Peyer's patch (tissue), 4 donors: ENCODE measurements around the gene BICC1. TPM values are rescaled to one million over a fixed set of nuclear protein-coding genes. Genes with fewer than 3 reads are reported as not detected.
A peak's percentile ranks its signal among the peaks of the same experiment; 100 is the strongest.

Experiments used
- DNase-seq, 3 donors: peaks; one replicate each; pipeline ENCODE4 v3.0.0-alpha.2; 2017 to 2019
- H3K27ac ChIP-seq, 4 donors: fragments of 200-600 bp; sonication (generic); one replicate each; pipeline ENCODE4 v1.5.1; 2016 to 2019
- H3K27me3 ChIP-seq, 2 donors: fragments of 200-600 bp; sonication (generic); one replicate each; pipeline ENCODE4 v1.5.1; 2019
- H3K36me3 ChIP-seq, 3 donors: fragments of 200-600 bp; sonication (generic); one replicate each; pipeline ENCODE4 v1.5.1; 2016 to 2019
- H3K4me1 ChIP-seq, 4 donors: fragments of 200-600 bp; sonication (generic); one replicate each; pipeline ENCODE4 v1.5.1; 2016 to 2019
- H3K4me3 ChIP-seq, 4 donors: fragments of 200-600 bp; sonication (generic); 1 replicate in 3 of 4; 2 replicates in 1 of 4; pipeline ENCODE4 v1.5.1; 2016 to 2019; ENCODE audit warnings: mild to moderate bottlenecking in 1 of 4
- H3K9me3 ChIP-seq, 4 donors: fragments of 200-600 bp; sonication (generic); one replicate each; pipeline ENCODE4 v1.5.1; 2016 to 2019; ENCODE audit warnings: mild to moderate bottlenecking in 1 of 4
- POLR2A ChIP-seq, 2 donors: fragments of 450-650 bp; IDR thresholded peaks; one replicate each; pipeline ENCODE4 v1.5.1; 2017; ENCODE audit warnings: antibody characterized with exemption in 2 of 2, mild to moderate bottlenecking in 2 of 2, moderate library complexity in 2 of 2
- total RNA-seq, 4 donors: library from RNA; depleted of rRNA; stranded (reverse); fragments of >200 nt; gene quantifications; one replicate each; pipeline ENCODE4 v1.1.0, GENCODE V29; 2016
- TF ChIP-seq, protein P1 (sequence below), 6 experiments: fragments of 450-650 bp in 4 of 6; fragments of 200-600 bp in 2 of 6; sonication (generic) in 1 of 6; IDR thresholded peaks; one replicate each; pipeline ENCODE4 v1.5.1; 2017 to 2019; ENCODE audit warnings: antibody characterized with exemption in 6 of 6, mild to moderate bottlenecking in 3 of 6, moderate library complexity in 1 of 6

Gene BICC1, protein sequence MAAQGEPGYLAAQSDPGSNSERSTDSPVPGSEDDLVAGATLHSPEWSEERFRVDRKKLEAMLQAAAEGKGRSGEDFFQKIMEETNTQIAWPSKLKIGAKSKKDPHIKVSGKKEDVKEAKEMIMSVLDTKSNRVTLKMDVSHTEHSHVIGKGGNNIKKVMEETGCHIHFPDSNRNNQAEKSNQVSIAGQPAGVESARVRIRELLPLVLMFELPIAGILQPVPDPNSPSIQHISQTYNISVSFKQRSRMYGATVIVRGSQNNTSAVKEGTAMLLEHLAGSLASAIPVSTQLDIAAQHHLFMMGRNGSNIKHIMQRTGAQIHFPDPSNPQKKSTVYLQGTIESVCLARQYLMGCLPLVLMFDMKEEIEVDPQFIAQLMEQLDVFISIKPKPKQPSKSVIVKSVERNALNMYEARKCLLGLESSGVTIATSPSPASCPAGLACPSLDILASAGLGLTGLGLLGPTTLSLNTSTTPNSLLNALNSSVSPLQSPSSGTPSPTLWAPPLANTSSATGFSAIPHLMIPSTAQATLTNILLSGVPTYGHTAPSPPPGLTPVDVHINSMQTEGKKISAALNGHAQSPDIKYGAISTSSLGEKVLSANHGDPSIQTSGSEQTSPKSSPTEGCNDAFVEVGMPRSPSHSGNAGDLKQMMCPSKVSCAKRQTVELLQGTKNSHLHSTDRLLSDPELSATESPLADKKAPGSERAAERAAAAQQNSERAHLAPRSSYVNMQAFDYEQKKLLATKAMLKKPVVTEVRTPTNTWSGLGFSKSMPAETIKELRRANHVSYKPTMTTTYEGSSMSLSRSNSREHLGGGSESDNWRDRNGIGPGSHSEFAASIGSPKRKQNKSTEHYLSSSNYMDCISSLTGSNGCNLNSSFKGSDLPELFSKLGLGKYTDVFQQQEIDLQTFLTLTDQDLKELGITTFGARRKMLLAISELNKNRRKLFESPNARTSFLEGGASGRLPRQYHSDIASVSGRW
- 10 to 100 TPM in 1 of 4 donors, 1 to 10 TPM in 3; 1.1 to 19.0 (median 2.6) TPM for total RNA-seq

GRCh38 chr10:58512491-58513187 lies at the start of gene BICC1:
TSS of gene BICC1 (plus strand) at chr10:58512872. CDS start at chr10:58513144, 272 bp downstream.
- Histone ChIP-seq H3K36me3 (no peaks in the 10 kb centered on the region), H3K4me3 (peak within 1 kb of the TSS; percentile 41 to 67 (median 55)), H3K27me3 (no peaks in the 10 kb centered on the region), H3K4me1 (peaks cover 0 to 4% (median 0%) of the 10 kb centered on the region in 4 donors), H3K27ac (peak within 1 kb of the TSS; percentile 62 to 84 (median 72)), H3K9me3 (no peaks in the 10 kb centered on the region)
- DNase-seq = peak in 2 of 3 donors; percentile 45 to 50
- no peak for TF ChIP-seq POLR2A (IDR thresholded peaks at IDR 0.05)
- TF ChIP-seq, protein P1, sequence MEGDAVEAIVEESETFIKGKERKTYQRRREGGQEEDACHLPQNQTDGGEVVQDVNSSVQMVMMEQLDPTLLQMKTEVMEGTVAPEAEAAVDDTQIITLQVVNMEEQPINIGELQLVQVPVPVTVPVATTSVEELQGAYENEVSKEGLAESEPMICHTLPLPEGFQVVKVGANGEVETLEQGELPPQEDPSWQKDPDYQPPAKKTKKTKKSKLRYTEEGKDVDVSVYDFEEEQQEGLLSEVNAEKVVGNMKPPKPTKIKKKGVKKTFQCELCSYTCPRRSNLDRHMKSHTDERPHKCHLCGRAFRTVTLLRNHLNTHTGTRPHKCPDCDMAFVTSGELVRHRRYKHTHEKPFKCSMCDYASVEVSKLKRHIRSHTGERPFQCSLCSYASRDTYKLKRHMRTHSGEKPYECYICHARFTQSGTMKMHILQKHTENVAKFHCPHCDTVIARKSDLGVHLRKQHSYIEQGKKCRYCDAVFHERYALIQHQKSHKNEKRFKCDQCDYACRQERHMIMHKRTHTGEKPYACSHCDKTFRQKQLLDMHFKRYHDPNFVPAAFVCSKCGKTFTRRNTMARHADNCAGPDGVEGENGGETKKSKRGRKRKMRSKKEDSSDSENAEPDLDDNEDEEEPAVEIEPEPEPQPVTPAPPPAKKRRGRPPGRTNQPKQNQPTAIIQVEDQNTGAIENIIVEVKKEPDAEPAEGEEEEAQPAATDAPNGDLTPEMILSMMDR (IDR thresholded peaks at IDR 0.05) = no peak

- H3K27ac ChIP-seq = no peak overlapping the region
- H3K4me1 ChIP-seq = no peaks in the 10 kb centered on the region
- TF ChIP-seq, protein P1 (IDR thresholded peaks at IDR 0.05) = no peak
- TF ChIP-seq POLR2A (IDR thresholded peaks at IDR 0.05) = no peak
Measured at GRCh38 chr10:58464956-58465355, 47.7 kb upstream of the BICC1 start.

GRCh38 chr10:58465629-58466028 lies 47.0 kb upstream of the BICC1 start:
- Histone ChIP-seq H3K4me3 (no peak overlapping the region), H3K27me3 (no peaks in the 10 kb centered on the region), H3K4me1 (no peaks in the 10 kb centered on the region), H3K9me3 (no peaks in the 10 kb centered on the region), H3K27ac (no peak overlapping the region), H3K36me3 (no peaks in the 10 kb centered on the region)
- no peak for DNase-seq
- no peak for TF ChIP-seq POLR2A (IDR thresholded peaks at IDR 0.05)
- TF ChIP-seq, protein P1 (IDR thresholded peaks at IDR 0.05) = no peak

More at GRCh38 chr10:58464956-58465355, 47.7 kb upstream of the BICC1 start:
- DNase-seq = no peak
- Histone ChIP-seq H3K27me3 (no peaks in the 10 kb centered on the region), H3K9me3 (no peaks in the 10 kb centered on the region), H3K36me3 (no peaks in the 10 kb centered on the region), H3K4me3 (no peak overlapping the region)

DNA sequence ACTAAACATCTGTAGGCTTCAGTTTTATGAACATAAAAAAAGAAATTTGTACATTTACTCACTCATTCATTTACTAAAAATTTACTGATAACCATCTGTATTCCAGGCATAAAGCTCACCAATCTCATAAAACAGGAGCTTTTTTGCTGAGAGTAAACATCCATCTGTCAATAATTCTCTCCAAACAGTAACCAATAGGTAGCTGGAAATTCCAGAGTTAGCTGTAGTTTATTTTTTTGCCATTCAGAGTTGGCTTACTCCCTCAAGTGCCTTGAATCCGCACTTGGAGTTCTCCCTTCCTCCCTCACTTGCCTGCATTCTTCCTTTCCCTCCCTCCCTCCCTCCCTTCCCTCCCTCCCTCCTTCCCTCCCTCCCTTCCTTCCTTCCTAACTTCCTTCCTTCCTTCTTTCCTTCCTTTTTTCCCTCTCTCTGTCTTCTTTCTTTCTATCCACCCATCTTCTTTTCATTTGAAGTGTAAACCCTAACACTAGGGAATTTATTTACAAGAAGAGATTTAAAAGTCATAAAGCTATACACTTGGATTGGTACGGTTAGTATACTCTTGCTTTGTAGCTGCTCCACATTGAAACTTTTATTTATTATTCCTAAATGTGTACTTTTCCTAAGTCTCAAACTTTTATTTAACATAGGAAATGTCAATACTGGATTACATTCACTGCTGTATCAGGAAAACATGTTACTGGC lies 44.6 kb upstream of the BICC1 start:
- TF ChIP-seq, protein P1 (IDR thresholded peaks at IDR 0.05) = no peak
- no peak for TF ChIP-seq POLR2A (IDR thresholded peaks at IDR 0.05)
- no peaks in the 10 kb centered on the region for H3K9me3 ChIP-seq
- no peaks in the 10 kb centered on the region for H3K4me1 ChIP-seq
- no peak for DNase-seq
- H3K27ac ChIP-seq = no peak overlapping the region
- no peaks in the 10 kb centered on the region for H3K36me3 ChIP-seq
- H3K27me3 ChIP-seq = no peaks in the 10 kb centered on the region
- no peak overlapping the region for H3K4me3 ChIP-seq
